H1 (cell line): ENCODE results near the gene CRTC3.

Experiments
- BRCA1 ChIP-seq: IDR thresholded peaks from 2 replicates; pipeline ENCODE4 v1.6.1; 2012; ENCODE audit warnings: low read depth, low read length, improper control_type of control experiment
- CTCF ChIP-seq, 3 experiments: IDR thresholded peaks; 1 replicate in 2 of 3; 2 replicates in 1 of 3; pipeline versions ENCODE4 v1.5.1 to v1.6.1; 2011; ENCODE audit warnings: low read length in 3 of 3, mild to moderate bottlenecking in 3 of 3, inconsistent platforms in 2 of 3, low read depth in 1 of 3, moderate library complexity in 1 of 3; ENCODE audit not compliant: insufficient read depth in 1 of 3; ENCODE audit errors: control extremely low read depth in 1 of 3
- EGR1 ChIP-seq: IDR thresholded peaks from 2 replicates; pipeline ENCODE4 v1.6.1; 2011; ENCODE audit warnings: low read depth, low read length, borderline replicate concordance
- EZH2 ChIP-seq: fragments of 200-600 bp; sonication (generic); IDR thresholded peaks from 2 replicates; pipeline ENCODE4 v1.7.1; 2012; ENCODE audit warnings: low read depth, mild to moderate bottlenecking, moderate library complexity, low read length, inconsistent platforms; ENCODE audit not compliant: severe bottlenecking
- POLR2A ChIP-seq, 2 experiments: IDR thresholded peaks; 1 replicate in 1 of 2; 2 replicates in 1 of 2; pipeline ENCODE4 v1.6.1; 2011; ENCODE audit warnings: low read depth in 2 of 2, low read length in 2 of 2, mild to moderate bottlenecking in 2 of 2; ENCODE audit errors: control extremely low read depth in 1 of 2
- SP1 ChIP-seq: IDR thresholded peaks from 2 replicates; pipeline ENCODE4 v1.6.1; 2011; ENCODE audit warnings: low read depth, low read length

- TF ChIP-seq EZH2, result no peak
- no peak for TF ChIP-seq POLR2A (IDR thresholded peaks at IDR 0.05; ENCODE audit: control extremely low read depth in 1 of 2, low read depth in 2 of 2, low read length in 2 of 2)
- no peak for TF ChIP-seq CTCF (IDR thresholded peaks at IDR 0.05; ENCODE audit: control extremely low read depth in 1 of 3, insufficient read depth in 1 of 3, low read depth in 1 of 3, low read length in 3 of 3)
- no peak for TF ChIP-seq BRCA1
- TF ChIP-seq SP1, result no peak
- TF ChIP-seq EGR1, result no peak
These were observed 117.1 kb downstream of the CRTC3 start for GRCh38 chr15:90646662-90647305.
